IMR-90 (cell line): Measurements from ENCODE around the gene CD8B2. TPM values are rescaled to one million over a fixed set of nuclear protein-coding genes. Genes with fewer than 3 reads are reported as not detected.
"Not testable (repeated sequence)": the region's sequence is repeated elsewhere in the genome, so short reads cannot be mapped to it uniquely, and the experiment has no call there.

Experiments used
- ATAC-seq: fragments of 200-7000 bp; cut with Tn5 transposase; 2 replicates; pipeline ENCODE4 v1.9.1; 2020; ENCODE audit warnings: low read depth, mild to moderate bottlenecking, moderate library complexity
- BruUV-seq: library from RNA; stranded (reverse); fragments of 400-500 nt; replicated peaks from 2 replicates; lab custom pipeline; 2021; lab: Mats Ljungman, UMichigan
- CTCF ChIA-PET: fragments of 300-600 bp; formaldehyde crosslinking; extraction: SDS; loops from one replicate; lab custom pipeline; 2021; ENCODE audit warnings: antibody characterized with exemption; lab: Yijun Ruan, JAX
- POLR2A ChIA-PET: fragments of 300-600 bp; sonication (Branson Sonifier 250); formaldehyde crosslinking; loops from one replicate; lab custom pipeline; 2022; ENCODE audit warnings: antibody characterized with exemption; ENCODE audit not compliant: unreplicated experiment; lab: Charles Lee
- DNase-seq: peaks from one replicate; pipeline ENCODE4 v3.0.0; 2013
- H2AFZ ChIP-seq: replicated peaks from 2 replicates; pipeline ENCODE3; 2013; ENCODE audit warnings: low read length, mild to moderate bottlenecking; ENCODE audit not compliant: poor library complexity
- H2AK5ac ChIP-seq: 2 replicates; pipeline ENCODE4 v1.6.1; 2013; ENCODE audit warnings: low read depth, low read length, inconsistent platforms
- H2AK9ac ChIP-seq: replicated peaks from 2 replicates; pipeline ENCODE3; 2013; ENCODE audit warnings: mild to moderate bottlenecking, low read depth, low read length, moderate library complexity; ENCODE audit not compliant: poor library complexity
- H2BK120ac ChIP-seq: 2 replicates; pipeline ENCODE4 v1.6.1; 2013; ENCODE audit warnings: low read depth, low read length, inconsistent platforms
- H2BK15ac ChIP-seq: 3 replicates; pipeline ENCODE4 v1.6.1; 2013; ENCODE audit warnings: low read depth, low read length, inconsistent platforms
- H2BK20ac ChIP-seq: 2 replicates; pipeline ENCODE4 v1.6.1; 2013; ENCODE audit warnings: low read depth, mild to moderate bottlenecking, inconsistent platforms, low read length, moderate library complexity
- H2BK5ac ChIP-seq: 2 replicates; pipeline ENCODE4 v1.6.1; 2013; ENCODE audit warnings: mild to moderate bottlenecking, low read depth, low read length, inconsistent platforms; ENCODE audit not compliant: poor library complexity, severe bottlenecking
- H3K14ac ChIP-seq: replicated peaks from 2 replicates; pipeline ENCODE4 v1.6.1; 2013; ENCODE audit warnings: low read depth, low read length, inconsistent platforms
- H3K18ac ChIP-seq: 2 replicates; pipeline ENCODE4 v1.6.1; 2013; ENCODE audit warnings: low read depth, low read length, control low read depth
- H3K23ac ChIP-seq: 2 replicates; pipeline ENCODE4 v1.6.1; 2013; ENCODE audit warnings: low read depth, low read length, inconsistent platforms
- H3K27ac ChIP-seq: 2 replicates; pipeline ENCODE4 v1.5.1; 2013; ENCODE audit warnings: mild to moderate bottlenecking, control low read depth, low read length; ENCODE audit not compliant: insufficient read depth
- H3K27me3 ChIP-seq: 2 replicates; pipeline ENCODE4 v1.6.1; 2013; ENCODE audit warnings: low read length; ENCODE audit not compliant: control insufficient read depth, insufficient read depth
- H3K36me3 ChIP-seq: 2 replicates; pipeline ENCODE4 v1.6.1; 2013; ENCODE audit warnings: low read length, mixed read lengths; ENCODE audit not compliant: control insufficient read depth, insufficient read depth
- H3K4ac ChIP-seq: 2 replicates; pipeline ENCODE4 v1.6.1; 2013; ENCODE audit warnings: low read depth, low read length, inconsistent platforms
- H3K4me1 ChIP-seq: 2 replicates; pipeline ENCODE4 v1.6.1; 2013; ENCODE audit warnings: low read length, mixed read lengths; ENCODE audit not compliant: control insufficient read depth, insufficient read depth
- H3K4me2 ChIP-seq: 2 replicates; pipeline ENCODE4 v1.6.1; 2013; ENCODE audit warnings: low read depth, mild to moderate bottlenecking, control low read depth, low read length, moderate library complexity
- H3K4me3 ChIP-seq: 2 replicates; pipeline ENCODE4 v1.5.1; 2013; ENCODE audit warnings: low read depth, mild to moderate bottlenecking, control low read depth, low read length, moderate library complexity; ENCODE audit not compliant: insufficient read depth
- H3K56ac ChIP-seq: 2 replicates; pipeline ENCODE4 v1.6.1; 2013; ENCODE audit warnings: low read length, inconsistent platforms; ENCODE audit not compliant: insufficient read depth; ENCODE audit errors: extremely low read depth
- H3K79me1 ChIP-seq, 2 experiments: 2 replicates each; pipeline ENCODE4 v1.6.1; 2013; ENCODE audit warnings: low read length in 2 of 2, inconsistent platforms in 1 of 2, low read depth in 1 of 2
- H3K9ac ChIP-seq: 2 replicates; pipeline ENCODE4 v1.6.1; 2013; ENCODE audit warnings: low read depth, low read length, control low read depth
- H3K9me1 ChIP-seq: 2 replicates; pipeline ENCODE4 v1.6.1; 2013; ENCODE audit warnings: low read length, inconsistent platforms; ENCODE audit not compliant: insufficient read depth
- H3K9me3 ChIP-seq: 2 replicates; pipeline ENCODE4 v1.6.1; 2013; ENCODE audit warnings: low read length; ENCODE audit not compliant: control insufficient read depth, insufficient read depth
- H4K20me1 ChIP-seq: 2 replicates; pipeline ENCODE4 v1.6.1; 2013; ENCODE audit warnings: low read length, inconsistent platforms; ENCODE audit not compliant: insufficient read depth
- H4K5ac ChIP-seq: 2 replicates; pipeline ENCODE4 v1.6.1; 2013; ENCODE audit warnings: mild to moderate bottlenecking, low read depth, low read length, control low read depth
- H4K8ac ChIP-seq, 2 experiments: 2 replicates each; pipeline ENCODE4 v1.6.1; 2013; ENCODE audit warnings: low read depth in 2 of 2, low read length in 2 of 2, control low read depth in 1 of 2, inconsistent platforms in 1 of 2
- H4K91ac ChIP-seq: 2 replicates; pipeline ENCODE4 v1.6.1; 2013; ENCODE audit warnings: low read depth, low read length, inconsistent platforms; ENCODE audit not compliant: insufficient read depth
- CEBPB ChIP-seq: IDR thresholded peaks from 2 replicates; pipeline ENCODE4 v1.6.1; 2012; ENCODE audit warnings: low read depth, low read length, improper control_type of control experiment
- WGBS, 2 experiments: methylation state at CpG; one replicate each; pipeline versions ENCODE4 v1.1.5 to v1.1.7; 2013; ENCODE audit warnings: missing lambda C conversion rate in 2 of 2; ENCODE audit not compliant: insufficient read length in 1 of 2; ENCODE audit errors: extremely low coverage in 2 of 2; 5-methylcytosine and 5-hydroxymethylcytosine counted together
- dilution Hi-C: fragments of 300-500 bp; cut with HindIII; formaldehyde crosslinking; loops from one replicate; pipeline ENCODE4 v1.14.3; 2018; ENCODE audit warnings: low sequenced_read_pairs; ENCODE audit not compliant: unreplicated experiment
- in situ Hi-C: fragments of 300-500 bp; cut with MboI; formaldehyde crosslinking; loops from 3 replicates; pipeline ENCODE4 v1.14.3; 2019; ENCODE audit warnings: low sequenced_read_pairs, inconsistent platforms, mixed read lengths
- intact Hi-C: fragments of 100-400 bp; cut with micrococcal nuclease; formaldehyde crosslinking; loops from 2 replicates; pipeline ENCODE4 v1.10.0; 2022
- polyA plus RNA-seq, 3 experiments: library from polyadenylated mRNA; depleted of rRNA; stranded (reverse); fragments of >200 nt; gene quantifications; 2 replicates each; pipeline ENCODE4 v1.2.3, GENCODE V29; 2012; ENCODE audit warnings: low replicate concordance in 1 of 3
- total RNA-seq: library from RNA; depleted of rRNA; stranded (reverse); fragments of >200 nt; gene quantifications from 2 replicates; pipeline ENCODE4 v1.2.3, GENCODE V29; 2012

CD8B2 gene
- total and polyA plus RNA-seq, 2 of the 4 experiments (the other 2 are of a cell fraction), result not detected

GRCh38 chr2:106514827-106515226 lies 27.7 kb downstream of the CD8B2 start:
- H4K8ac ChIP-seq, H2AK5ac ChIP-seq, H3K79me1 ChIP-seq, H4K5ac ChIP-seq, dilution Hi-C loops, H2BK15ac ChIP-seq, DNase-seq, H3K27ac ChIP-seq, H3K4ac ChIP-seq, ATAC-seq, BruUV-seq, H2BK20ac ChIP-seq, H3K9ac ChIP-seq, H3K56ac ChIP-seq, H2BK120ac ChIP-seq, H3K27me3 ChIP-seq, H3K9me1 ChIP-seq, H3K36me3 ChIP-seq, H3K4me1 ChIP-seq, CTCF ChIA-PET, H2AK9ac ChIP-seq, H2BK5ac ChIP-seq, H3K18ac ChIP-seq, H3K14ac ChIP-seq, intact Hi-C loops, in situ Hi-C loops, POLR2A ChIA-PET, H4K91ac ChIP-seq, H3K9me3 ChIP-seq, H3K4me3 ChIP-seq, H3K4me2 ChIP-seq, H4K20me1 ChIP-seq, H2AFZ ChIP-seq, H3K23ac ChIP-seq: not testable (repeated sequence)
- TF ChIP-seq CEBPB, result 0 out of 2 replicates have a peak, but pooled peaks have one; percentile 19
- no CpG with 5 or more reads among the region's 3 CpGs for WGBS, 2 experiments
